Daoy (cell line): Measurements from ENCODE around the gene MTERF2. TPM values are rescaled to one million over a fixed set of nuclear protein-coding genes. Genes with fewer than 3 reads are reported as not detected.
"Not testable (repeated sequence)": the region's sequence is repeated elsewhere in the genome, so short reads cannot be mapped to it uniquely, and the experiment has no call there.

Source experiments
- DNase-seq: peaks from one replicate; pipeline ENCODE4 v3.0.0-alpha.2; 2015; ENCODE audit warnings: low read depth
- total RNA-seq: library from RNA; depleted of rRNA; stranded (reverse); fragments of >200 nt; shearing (Covaris generic); gene quantifications from 2 replicates; pipeline ENCODE4 v1.2.3, GENCODE V29; 2014; rRNA removed

MTERF2 gene
- 7.5 and 25.9 TPM in 2 replicates for total RNA-seq

GRCh38 chr12:106986625-106987389 is at the start of gene MTERF2:
Gene MTERF2, minus strand, starts transcription at chr12:106987146. Its CDS starts 8,432 bp downstream, at chr12:106978714.
- DNase-seq: peak; percentile 99

GRCh38 chr12:107035733-107036132 is 48.8 kb upstream of the MTERF2 start:
- no peak for DNase-seq

GRCh38 chr12:107033758-107034739 is 47.1 kb upstream of the MTERF2 start:
- DNase-seq: no peak

- no peak for DNase-seq
Observed at GRCh38 chr12:107032266-107032665, 45.3 kb upstream of the MTERF2 start.

- DNase-seq: no peak
Observed at GRCh38 chr12:107031061-107031460, 44.1 kb upstream of the MTERF2 start.

GRCh38 chr12:107029081-107029480 is 42.1 kb upstream of the MTERF2 start:
- DNase-seq: no peak

- DNase-seq: peak; percentile 80
Observed at GRCh38 chr12:107027636-107028053, 40.7 kb upstream of the MTERF2 start.

GRCh38 chr12:107026806-107027635 is 40.1 kb upstream of the MTERF2 start:
- no peak for DNase-seq

- not testable (repeated sequence) for DNase-seq
Observed at GRCh38 chr12:107026356-107026755, 39.4 kb upstream of the MTERF2 start.

GRCh38 chr12:107025671-107026070 is 38.7 kb upstream of the MTERF2 start:
- no peak for DNase-seq

- no peak for DNase-seq
Observed at GRCh38 chr12:107019546-107019945, 32.6 kb upstream of the MTERF2 start.

- DNase-seq: no peak
Observed at GRCh38 chr12:107017042-107017441, 30.1 kb upstream of the MTERF2 start.

GRCh38 chr12:107014055-107014454 is 27.1 kb upstream of the MTERF2 start:
- DNase-seq: no peak

GRCh38 chr12:107012736-107013425 is 25.9 kb upstream of the MTERF2 start:
- no peak for DNase-seq

- no peak for DNase-seq
Observed at GRCh38 chr12:107011519-107011918, 24.6 kb upstream of the MTERF2 start.

- no peak for DNase-seq
Observed at GRCh38 chr12:107007411-107007810, 20.5 kb upstream of the MTERF2 start.

- DNase-seq: not testable (repeated sequence)
Observed at GRCh38 chr12:107002665-107003064, 15.7 kb upstream of the MTERF2 start.

- DNase-seq: no peak
Observed at GRCh38 chr12:106999446-106999845, 12.5 kb upstream of the MTERF2 start.

- no peak for DNase-seq
Observed at GRCh38 chr12:106997916-106998315, 11.0 kb upstream of the MTERF2 start.

- not testable (repeated sequence) for DNase-seq
Observed at GRCh38 chr12:106996102-106996501, 9.2 kb upstream of the MTERF2 start.
